ENCODE data around the gene CSTF2T.

GRCh38 chr10:51689536-51689935, 9.9 kb downstream of the CSTF2T start:
- TF ChIP-seq CTCF (IDR thresholded peaks at IDR 0.05), result no peak
- no peak for TF ChIP-seq POLR2A (IDR thresholded peaks at IDR 0.05)

Data from testis (tissue), 2 donors.